ENCODE data around the gene PLA2G4A. TPM values are rescaled to one million over a fixed set of nuclear protein-coding genes. Genes with fewer than 3 reads are reported as not detected.

PLA2G4A gene
- total RNA-seq, 1 experiment from 2014 or later, result 0.39 TPM

- Histone ChIP-seq H3K14ac (ENCODE audit: insufficient read depth, low read length) (no peak overlapping the region), H3K56ac (ENCODE audit: insufficient read length, low read depth, low read length) (no peak overlapping the region), H3K4me1 (ENCODE audit: insufficient read depth, low read length) (no peaks in the 10 kb centered on the region), H3K4me2 (ENCODE audit: insufficient read depth, insufficient read length, low read length) (no peak overlapping the region), H2BK120ac (ENCODE audit: low read depth, low read length, poor library complexity, severe bottlenecking) (no peak overlapping the region), H2BK12ac (ENCODE audit: insufficient read length, low read depth, low read length) (no peak overlapping the region), H2AK5ac (ENCODE audit: insufficient read length, low read length) (no peak overlapping the region), H3K79me2 (ENCODE audit: insufficient read depth, low read length) (no peaks in the 10 kb centered on the region), H4K91ac (ENCODE audit: insufficient read length, low read depth, low read length) (no peak overlapping the region), H3K27ac (ENCODE audit: insufficient read length, low read depth, low read length) (no peak overlapping the region), H3K23ac (ENCODE audit: insufficient read length, low read depth, low read length) (no peak overlapping the region), H3K23me2 (ENCODE audit: insufficient read length, low read depth, low read length, poor library complexity, severe bottlenecking) (no peaks in the 10 kb centered on the region), H4K20me1 (ENCODE audit: control insufficient read depth, insufficient read depth, insufficient read length) (no peaks in the 10 kb centered on the region), H3K9ac (ENCODE audit: extremely low read depth, insufficient read length, low read length) (no peak overlapping the region), H2AFZ (ENCODE audit: low read length) (no peak overlapping the region), H3T11ph (ENCODE audit: low read length) (no peak overlapping the region), H2BK20ac (ENCODE audit: low read depth, low read length, poor library complexity, severe bottlenecking) (no peak overlapping the region), H3K79me1 (ENCODE audit: insufficient read depth, low read depth, low read length, poor library complexity, severe bottlenecking) (no peaks in the 10 kb centered on the region), H3K27me3 (ENCODE audit: insufficient read depth, low read length) (no peaks in the 10 kb centered on the region), H4K5ac (ENCODE audit: insufficient read length, low read depth, low read length) (no peak overlapping the region), H2BK15ac (ENCODE audit: low read depth, low read length) (no peak overlapping the region), H3K18ac (ENCODE audit: insufficient read length, low read depth, low read length) (no peak overlapping the region), H3K4ac (ENCODE audit: low read depth, low read length) (no peak overlapping the region), H3K9me3 (ENCODE audit: control insufficient read depth, low read depth, low read length) (no peaks in the 10 kb centered on the region), H2BK5ac (ENCODE audit: insufficient read length, low read length) (no peak overlapping the region), H4K8ac (replicated peaks; ENCODE audit: insufficient read length, low read depth, low read length) (no peak overlapping the region)
- no peak for TF ChIP-seq CTCF (conservative IDR thresholded peaks at IDR 0.05)
- no peak for DNase-seq
- H3K9me3 Mint-ChIP-seq, result no peaks in the 10 kb centered on the region
- no peaks in the 10 kb centered on the region; the same call in 1 of the 2 replicates for H3K27me3 Mint-ChIP-seq (ENCODE audit: low read depth)
- H3K4me1 Mint-ChIP-seq, result peaks cover 0 to 3% of the 10 kb centered on the region in 2 experiments; a peak in 2 of 4 replicates
- H3K36me3 Mint-ChIP-seq (ENCODE audit: insufficient read depth in 1 of 3, low read depth in 3 of 3), result no peaks in the 10 kb centered on the region
- H3K27ac Mint-ChIP-seq, result no peak overlapping the region
- no peak overlapping the region for H3K4me3 Mint-ChIP-seq
- no CpG with 5 or more reads among the region's 3 CpGs for WGBS (ENCODE audit: extremely low coverage, insufficient read length, low lambda C conversion rate)
Observed at GRCh38 chr1:186865857-186866256, 37.1 kb downstream of the PLA2G4A start.
